Fibroblast of villous mesenchyme (primary cell): ENCODE results near the gene PPM1J. TPM values are rescaled to one million over a fixed set of nuclear protein-coding genes. Genes with fewer than 3 reads are reported as not detected.
A peak's percentile ranks its signal among the peaks of the same experiment; 100 is the strongest.

Experiments
- DNase-seq: peaks from one replicate; pipeline ENCODE4 v3.0.0-alpha.2; 2010; ENCODE audit warnings: low read depth
- H3K4me3 ChIP-seq: 2 replicates; pipeline ENCODE4 v1.5.1; 2011; ENCODE audit warnings: low read depth, mild to moderate bottlenecking, low read length
- CTCF ChIP-seq: IDR thresholded peaks from 2 replicates; pipeline ENCODE4 v1.5.1; 2012; ENCODE audit warnings: low read depth, mild to moderate bottlenecking, low read length; ENCODE audit not compliant: insufficient read depth
- total RNA-seq: library from RNA; depleted of rRNA; stranded (reverse); fragments of >200 nt; gene quantifications from 2 replicates; pipeline ENCODE4 v1.2.3, GENCODE V29; 2012

Gene PPM1J
- total RNA-seq: 0.43 and 1.3 TPM in 2 replicates

GRCh38 chr1:112715264-112716053, at the start of gene PPM1J:
Gene PPM1J (minus strand): TSS chr1:112715332. CDS start chr1:112715301, 31 bp downstream.
- TF ChIP-seq CTCF: no peak
- peak within 1 kb of the TSS; percentile 61 for H3K4me3 ChIP-seq
- peak; percentile 92 for DNase-seq

GRCh38 chr1:112762541-112763500, 47.7 kb upstream of the PPM1J start:
- DNase-seq: peak; percentile 11
- no peak for TF ChIP-seq CTCF

DNA sequence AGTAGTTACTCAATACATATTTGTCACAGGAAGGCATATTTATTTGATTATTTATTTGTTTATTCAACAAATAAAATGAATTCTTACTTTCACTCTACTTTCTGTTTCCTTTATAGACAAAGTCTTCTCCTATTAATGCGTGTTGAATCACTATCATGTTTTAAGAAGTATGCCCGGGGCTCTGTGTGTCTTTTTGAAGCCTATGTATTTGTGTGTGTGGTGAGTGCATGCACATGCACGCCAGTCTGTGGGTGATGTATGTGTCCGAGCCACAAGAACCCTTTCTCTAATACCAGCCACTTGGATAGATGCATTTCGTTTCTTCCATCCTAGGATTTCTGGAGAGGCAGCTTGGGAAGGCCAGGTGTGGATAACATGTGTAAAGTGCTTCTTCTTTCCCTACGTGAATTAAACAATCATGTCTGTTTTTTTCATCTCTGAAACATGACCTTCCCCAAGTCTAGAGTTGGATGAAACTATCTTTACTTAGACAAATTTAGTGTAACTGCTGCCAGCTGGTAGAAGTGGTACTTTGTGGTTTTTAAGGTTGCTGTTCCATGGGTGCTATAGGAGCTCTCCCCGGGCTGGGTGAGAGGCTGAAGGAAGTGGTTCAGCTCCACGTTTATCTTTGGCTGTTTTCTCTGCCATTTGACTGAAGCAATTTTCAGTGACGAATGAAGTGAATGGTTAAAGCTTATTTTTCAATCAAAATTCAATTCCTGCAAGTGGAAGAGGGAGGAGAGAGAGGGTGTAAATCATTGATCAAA, 46.8 kb upstream of the PPM1J start:
- DNase-seq: no peak
- TF ChIP-seq CTCF: no peak
- no peak overlapping the region for H3K4me3 ChIP-seq

More at GRCh38 chr1:112762541-112763500, 47.7 kb upstream of the PPM1J start:
- H3K4me3 ChIP-seq: no peak overlapping the region

GRCh38 chr1:112759228-112759627, 44.1 kb upstream of the PPM1J start:
- no peak for TF ChIP-seq CTCF
- H3K4me3 ChIP-seq: no peak overlapping the region
- no peak for DNase-seq

GRCh38 chr1:112754116-112754628, 39.0 kb upstream of the PPM1J start:
- DNase-seq: no peak
- TF ChIP-seq CTCF: no peak
- no peak overlapping the region for H3K4me3 ChIP-seq

DNA sequence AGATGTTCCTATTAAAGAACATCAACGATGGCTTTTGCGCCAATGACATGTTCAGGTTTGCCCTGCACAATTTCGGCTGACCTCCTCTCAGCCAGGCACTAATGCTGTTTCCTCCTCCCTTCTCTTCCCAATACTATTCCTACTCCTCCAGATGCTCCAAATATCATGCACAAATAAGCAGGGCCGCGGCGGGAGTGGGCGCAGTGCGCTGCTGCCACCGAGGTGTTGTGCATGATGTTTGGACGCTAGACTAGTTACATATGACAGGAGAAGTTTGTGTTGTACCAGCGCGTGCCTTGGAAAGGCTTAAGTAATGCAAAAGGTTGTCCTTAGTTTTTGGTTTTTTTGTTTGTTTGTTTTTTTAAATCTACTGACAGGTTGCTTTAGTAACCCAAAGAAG, 33.3 kb upstream of the PPM1J start:
- TF ChIP-seq CTCF: no peak
- no peak overlapping the region for H3K4me3 ChIP-seq
- no peak for DNase-seq
